NT2/D1 (cell line): ENCODE results near the gene FDX1.

Source experiments
- YY1 ChIP-seq: IDR thresholded peaks from 2 replicates; pipeline ENCODE4 v1.6.1; 2011; ENCODE audit not compliant: insufficient read length, insufficient read depth
- ZNF274 ChIP-seq: IDR thresholded peaks from 2 replicates; pipeline ENCODE4 v1.6.1; 2011; ENCODE audit warnings: mild to moderate bottlenecking, low read depth, low read length

DNA sequence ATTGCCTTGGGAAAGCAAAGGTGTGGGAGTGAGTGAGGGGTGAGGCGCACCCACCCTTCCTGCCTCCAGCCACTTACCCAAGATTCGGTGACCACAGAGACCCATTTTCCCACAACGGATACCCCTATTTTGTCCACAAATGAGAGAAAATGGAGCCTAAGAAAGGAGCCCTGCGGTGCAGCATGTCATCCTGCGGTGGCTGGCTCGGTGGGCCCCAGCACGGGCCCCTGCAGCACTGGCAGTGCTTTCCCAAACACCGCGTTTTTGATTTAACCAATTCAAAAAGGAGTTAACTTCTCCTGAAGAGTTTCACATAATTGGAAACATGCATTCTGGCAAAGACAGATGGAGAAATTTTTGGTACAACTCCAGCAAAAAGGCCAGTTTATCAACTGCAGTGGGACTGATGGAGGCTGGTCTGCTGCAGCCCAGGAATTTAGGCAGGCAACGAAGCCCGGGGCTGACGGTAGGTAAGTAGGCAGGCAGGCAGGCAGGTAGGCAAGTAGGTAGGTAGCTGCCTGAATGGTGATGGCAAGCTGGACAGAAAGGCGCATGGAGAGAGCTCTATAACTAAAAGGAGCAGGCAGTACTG is 84.2 kb downstream of the FDX1 start:
- TF ChIP-seq ZNF274 = no peak
- no peak for TF ChIP-seq YY1
